ENCODE data around the gene PCDH1.
"Not testable (repeated sequence)": the region's sequence is repeated elsewhere in the genome, so short reads cannot be mapped to it uniquely, and the experiment has no call there.

PCDH1 gene

GRCh38 chr5:141878186-141878710 lies at the start of gene PCDH1:
PCDH1 (minus strand) TSS chr5:141878410; CDS start chr5:141878262, 148 bp downstream.
- DNase-seq: peak; percentile 28 to 69 (median 43)

- DNase-seq: no peak
Measured at GRCh38 chr5:141926434-141926833, 48.2 kb upstream of the PCDH1 start.

GRCh38 chr5:141923448-141924313 lies 45.5 kb upstream of the PCDH1 start, which contains the start of gene DELE1:
DELE1 (plus strand) TSS chr5:141923871; CDS start chr5:141923942, 71 bp downstream.
- DNase-seq: peak; percentile 96 to 97 (median 97)

GRCh38 chr5:141922827-141923447 lies 44.7 kb upstream of the PCDH1 start:
- not testable (repeated sequence) for DNase-seq

GRCh38 chr5:141920771-141921170 lies 42.6 kb upstream of the PCDH1 start:
- no peak for DNase-seq

GRCh38 chr5:141919218-141920119 lies 41.3 kb upstream of the PCDH1 start:
- DNase-seq: peak; percentile 77 to 85 (median 78)

- no peak for DNase-seq
Measured at GRCh38 chr5:141917760-141918159, 39.5 kb upstream of the PCDH1 start.

- peak in 1 of 3 donors; percentile 29 for DNase-seq
Measured at GRCh38 chr5:141916522-141916921, 38.3 kb upstream of the PCDH1 start.

- no peak for DNase-seq
Measured at GRCh38 chr5:141915881-141916336, 37.7 kb upstream of the PCDH1 start.

- DNase-seq: no peak
Measured at GRCh38 chr5:141914797-141915196, 36.6 kb upstream of the PCDH1 start.

GRCh38 chr5:141914199-141914743 lies 36.1 kb upstream of the PCDH1 start:
- DNase-seq: peak; percentile 46 to 65 (median 48)

GRCh38 chr5:141913560-141914198 lies 35.5 kb upstream of the PCDH1 start:
- no peak for DNase-seq

GRCh38 chr5:141910271-141910673 lies 32.1 kb upstream of the PCDH1 start:
- DNase-seq: no peak

GRCh38 chr5:141909212-141909611 lies 31.0 kb upstream of the PCDH1 start:
- DNase-seq: no peak

GRCh38 chr5:141908796-141909195 lies 30.6 kb upstream of the PCDH1 start:
- no peak for DNase-seq

- DNase-seq: no peak
Measured at GRCh38 chr5:141906972-141907371, 28.8 kb upstream of the PCDH1 start.

- no peak for DNase-seq
Measured at GRCh38 chr5:141906517-141906916, 28.3 kb upstream of the PCDH1 start.

GRCh38 chr5:141904551-141904950 lies 26.3 kb upstream of the PCDH1 start:
- no peak for DNase-seq

GRCh38 chr5:141903261-141903660 lies 25.1 kb upstream of the PCDH1 start:
- DNase-seq: peak; percentile 44 to 45 (median 44)

GRCh38 chr5:141902015-141902814 lies 24.0 kb upstream of the PCDH1 start:
- no peak for DNase-seq

All from suppressor macrophage treated with lipopolysaccharide for 1 hour (primary cell).